Measurements from ENCODE around the gene EMX1. TPM values are rescaled to one million over a fixed set of nuclear protein-coding genes. Genes with fewer than 3 reads are reported as not detected.

Gene EMX1
- polyA plus RNA-seq, 1 donor = 0.08 TPM

- DNase-seq (ENCODE audit: low read depth) = no peak
These were observed 41.4 kb downstream of the EMX1 start for GRCh38 chr2:72958542-72959385.

GRCh38 chr2:72959554-72959953, 42.2 kb downstream of the EMX1 start:
- DNase-seq (ENCODE audit: low read depth) = no peak

GRCh38 chr2:72959995-72960981, 43.0 kb downstream of the EMX1 start:
- no peak for DNase-seq (ENCODE audit: low read depth)

GRCh38 chr2:72961036-72961720, 43.9 kb downstream of the EMX1 start:
- DNase-seq (ENCODE audit: low read depth) = no peak

GRCh38 chr2:72961853-72962468, 44.6 kb downstream of the EMX1 start:
- DNase-seq (ENCODE audit: low read depth) = no peak

- DNase-seq (ENCODE audit: low read depth) = no peak
These were observed 45.6 kb downstream of the EMX1 start for GRCh38 chr2:72962911-72963310.

- no peak for DNase-seq (ENCODE audit: low read depth)
These were observed 46.3 kb downstream of the EMX1 start for GRCh38 chr2:72963423-72964145.

- DNase-seq (ENCODE audit: low read depth) = no peak
These were observed 46.8 kb downstream of the EMX1 start for GRCh38 chr2:72964146-72964525.

GRCh38 chr2:72965016-72965415, 47.7 kb downstream of the EMX1 start:
- no peak for DNase-seq (ENCODE audit: low read depth)

- DNase-seq (ENCODE audit: low read depth) = no peak
These were observed 48.6 kb downstream of the EMX1 start for GRCh38 chr2:72965770-72966450.

GRCh38 chr2:72968286-72968685, 51.0 kb downstream of the EMX1 start:
- no peak for DNase-seq (ENCODE audit: low read depth)

GRCh38 chr2:72969706-72970105, 52.4 kb downstream of the EMX1 start:
- DNase-seq (ENCODE audit: low read depth) = no peak

GRCh38 chr2:72971036-72971435, 53.7 kb downstream of the EMX1 start:
- DNase-seq (ENCODE audit: low read depth) = no peak

GRCh38 chr2:72972352-72973136, 55.2 kb downstream of the EMX1 start:
- DNase-seq (ENCODE audit: low read depth) = no peak

GRCh38 chr2:72973137-72973535, 55.8 kb downstream of the EMX1 start:
- DNase-seq (ENCODE audit: low read depth) = no peak

GRCh38 chr2:72973566-72974435, 56.5 kb downstream of the EMX1 start:
- no peak for DNase-seq (ENCODE audit: low read depth)

- no peak for DNase-seq (ENCODE audit: low read depth)
These were observed 57.1 kb downstream of the EMX1 start for GRCh38 chr2:72974436-72974754.

- DNase-seq (ENCODE audit: low read depth) = no peak
These were observed 57.7 kb downstream of the EMX1 start for GRCh38 chr2:72975017-72975416.

GRCh38 chr2:72979896-72980295, 62.6 kb downstream of the EMX1 start:
- no peak for DNase-seq (ENCODE audit: low read depth)

All from forelimb muscle (tissue), 1 donor.